ENCODE measurements around the gene CCNK.

Gene CCNK

GRCh38 chr14:99535908-99536778 is 54.9 kb downstream of the CCNK start:
- DNase-seq (no peak), ATAC-seq (no peak)

GRCh38 chr14:99537399-99537798 is 56.2 kb downstream of the CCNK start:
- no peak for DNase-seq
- no peak for ATAC-seq

- DNase-seq: no peak
- ATAC-seq: no peak
These were observed 57.1 kb downstream of the CCNK start for GRCh38 chr14:99538275-99538674.

GRCh38 chr14:99538733-99539132 is 57.5 kb downstream of the CCNK start:
- DNase-seq (no peak), ATAC-seq (no peak)

GRCh38 chr14:99539491-99539890 is 58.3 kb downstream of the CCNK start:
- ATAC-seq (no peak), DNase-seq (no peak)

GRCh38 chr14:99540196-99541032 is 59.2 kb downstream of the CCNK start:
- DNase-seq: no peak

GRCh38 chr14:99541211-99541610 is 60.0 kb downstream of the CCNK start:
- no peak for ATAC-seq

More at GRCh38 chr14:99540196-99541032, 59.2 kb downstream of the CCNK start:
- no peak for ATAC-seq

GRCh38 chr14:99541677-99542470 is 60.7 kb downstream of the CCNK start:
- ATAC-seq: peak; percentile 41
- DNase-seq: no peak

More at GRCh38 chr14:99541211-99541610, 60.0 kb downstream of the CCNK start:
- DNase-seq: no peak

GRCh38 chr14:99542566-99542965 is 61.4 kb downstream of the CCNK start:
- no peak for ATAC-seq

GRCh38 chr14:99543370-99543769 is 62.2 kb downstream of the CCNK start:
- DNase-seq: no peak
- ATAC-seq: no peak

More at GRCh38 chr14:99542566-99542965, 61.4 kb downstream of the CCNK start:
- DNase-seq: no peak

- ATAC-seq (no peak), DNase-seq (no peak)
These were observed 62.8 kb downstream of the CCNK start for GRCh38 chr14:99543985-99544384.

- DNase-seq: no peak
- no peak for ATAC-seq
These were observed 63.8 kb downstream of the CCNK start for GRCh38 chr14:99544991-99545390.

- ATAC-seq (no peak), DNase-seq (no peak)
These were observed 64.4 kb downstream of the CCNK start for GRCh38 chr14:99545586-99545985.

GRCh38 chr14:99546234-99546879 is 65.1 kb downstream of the CCNK start:
- DNase-seq (no peak), ATAC-seq (no peak)

- ATAC-seq: no peak
- no peak for DNase-seq
These were observed 67.0 kb downstream of the CCNK start for GRCh38 chr14:99548255-99548654.

- no peak for ATAC-seq
These were observed 67.8 kb downstream of the CCNK start for GRCh38 chr14:99548871-99549515.

GRCh38 chr14:99549684-99550083 is 68.5 kb downstream of the CCNK start:
- ATAC-seq: no peak

More at GRCh38 chr14:99548871-99549515, 67.8 kb downstream of the CCNK start:
- no peak for DNase-seq

GRCh38 chr14:99550387-99550992 is 69.3 kb downstream of the CCNK start:
- no peak for DNase-seq
- ATAC-seq: no peak

More at GRCh38 chr14:99549684-99550083, 68.5 kb downstream of the CCNK start:
- DNase-seq: no peak

- no peak for DNase-seq
- ATAC-seq: no peak
These were observed 70.1 kb downstream of the CCNK start for GRCh38 chr14:99551034-99551922.
